BE2C (cell line): ENCODE results near the gene SYNGR1.
"Not testable (repeated sequence)": the region's sequence is repeated elsewhere in the genome, so short reads cannot be mapped to it uniquely, and the experiment has no call there.

Experiments
- DNase-seq: peaks from one replicate; pipeline ENCODE4 v3.0.0-alpha.2; 2020
- H3K27me3 ChIP-seq: fragments of 250-450 bp; sonication (Bioruptor Pico); 2 replicates; pipeline ENCODE4 v1.5.1; 2020; ENCODE audit warnings: mild to moderate bottlenecking
- H3K36me3 ChIP-seq: fragments of 250-450 bp; sonication (Bioruptor Pico); 2 replicates; pipeline ENCODE4 v1.5.1; 2020; ENCODE audit warnings: mild to moderate bottlenecking
- H3K4me1 ChIP-seq: fragments of 250-450 bp; sonication (Bioruptor Pico); 2 replicates; pipeline ENCODE4 v1.5.1; 2020
- H3K4me3 ChIP-seq: 2 replicates; pipeline ENCODE4 v1.5.1; 2011; ENCODE audit warnings: low read depth, low read length
- H3K9me3 ChIP-seq: fragments of 250-450 bp; sonication (Bioruptor Pico); 2 replicates; pipeline ENCODE4 v1.5.1; 2020
- TF ChIP-seq, protein P1 (sequence below): IDR thresholded peaks from 2 replicates; pipeline ENCODE4 v1.5.1; 2012; ENCODE audit warnings: mild to moderate bottlenecking, low read depth, low read length

Gene SYNGR1

GRCh38 chr22:39316440-39317083 is 33.2 kb upstream of the SYNGR1 start:
- no peaks in the 10 kb centered on the region for H3K9me3 ChIP-seq
- peak overlapping the region; percentile 100 for H3K4me3 ChIP-seq
- peak; percentile 87 for DNase-seq
- peaks cover 5% of the 10 kb centered on the region for H3K4me1 ChIP-seq
- TF ChIP-seq, protein P1, sequence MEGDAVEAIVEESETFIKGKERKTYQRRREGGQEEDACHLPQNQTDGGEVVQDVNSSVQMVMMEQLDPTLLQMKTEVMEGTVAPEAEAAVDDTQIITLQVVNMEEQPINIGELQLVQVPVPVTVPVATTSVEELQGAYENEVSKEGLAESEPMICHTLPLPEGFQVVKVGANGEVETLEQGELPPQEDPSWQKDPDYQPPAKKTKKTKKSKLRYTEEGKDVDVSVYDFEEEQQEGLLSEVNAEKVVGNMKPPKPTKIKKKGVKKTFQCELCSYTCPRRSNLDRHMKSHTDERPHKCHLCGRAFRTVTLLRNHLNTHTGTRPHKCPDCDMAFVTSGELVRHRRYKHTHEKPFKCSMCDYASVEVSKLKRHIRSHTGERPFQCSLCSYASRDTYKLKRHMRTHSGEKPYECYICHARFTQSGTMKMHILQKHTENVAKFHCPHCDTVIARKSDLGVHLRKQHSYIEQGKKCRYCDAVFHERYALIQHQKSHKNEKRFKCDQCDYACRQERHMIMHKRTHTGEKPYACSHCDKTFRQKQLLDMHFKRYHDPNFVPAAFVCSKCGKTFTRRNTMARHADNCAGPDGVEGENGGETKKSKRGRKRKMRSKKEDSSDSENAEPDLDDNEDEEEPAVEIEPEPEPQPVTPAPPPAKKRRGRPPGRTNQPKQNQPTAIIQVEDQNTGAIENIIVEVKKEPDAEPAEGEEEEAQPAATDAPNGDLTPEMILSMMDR, result peak; percentile 89
- H3K27me3 ChIP-seq, result no peaks in the 10 kb centered on the region
- peaks cover 76% of the 10 kb centered on the region for H3K36me3 ChIP-seq

DNA sequence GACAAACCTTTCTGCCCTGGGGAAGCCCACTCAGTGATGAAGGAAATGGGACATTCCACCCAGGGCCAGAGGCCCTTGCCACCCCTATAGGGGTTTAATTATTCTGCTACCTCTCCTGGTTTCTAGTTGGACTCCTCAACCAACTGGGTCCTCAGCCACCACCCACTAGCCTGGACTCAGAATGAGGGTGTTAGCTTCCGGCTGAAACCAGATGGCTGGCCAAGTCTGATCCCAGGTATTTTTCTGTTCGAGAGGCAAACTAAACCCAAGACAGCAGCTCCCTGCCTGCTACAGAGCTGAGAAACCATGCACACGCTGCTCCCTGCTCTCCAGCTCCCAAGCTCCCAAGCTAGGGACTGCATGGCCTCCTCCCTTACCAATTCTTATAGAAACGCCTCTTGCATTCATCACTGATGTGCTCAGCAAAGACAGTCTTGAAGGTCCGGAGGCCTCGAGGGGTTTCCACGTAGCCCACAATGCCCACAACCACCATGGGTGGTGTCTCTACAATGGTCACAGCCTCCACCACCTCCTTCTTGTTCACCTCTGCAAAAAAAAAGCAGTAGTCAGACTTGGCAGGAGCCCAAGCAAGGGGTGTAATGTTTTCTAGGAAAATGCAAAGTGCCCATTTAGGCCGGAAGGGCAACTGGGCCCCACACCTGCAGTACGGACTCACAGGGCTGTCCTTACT is 32.6 kb upstream of the SYNGR1 start:
- no peak for DNase-seq
- TF ChIP-seq, protein P1, result no peak
- Histone ChIP-seq H3K4me1 (peaks cover 5% of the 10 kb centered on the region), H3K4me3 (peak overlapping the region; percentile 100), H3K27me3 (no peaks in the 10 kb centered on the region), H3K9me3 (no peaks in the 10 kb centered on the region), H3K36me3 (peaks cover 70% of the 10 kb centered on the region)

GRCh38 chr22:39317775-39318506 is 31.9 kb upstream of the SYNGR1 start:
- no peak for DNase-seq
- Histone ChIP-seq H3K9me3 (no peaks in the 10 kb centered on the region), H3K27me3 (no peaks in the 10 kb centered on the region), H3K4me1 (peaks cover 5% of the 10 kb centered on the region), H3K36me3 (peaks cover 62% of the 10 kb centered on the region), H3K4me3 (peak overlapping the region; percentile 100)
- TF ChIP-seq, protein P1, result no peak

DNA sequence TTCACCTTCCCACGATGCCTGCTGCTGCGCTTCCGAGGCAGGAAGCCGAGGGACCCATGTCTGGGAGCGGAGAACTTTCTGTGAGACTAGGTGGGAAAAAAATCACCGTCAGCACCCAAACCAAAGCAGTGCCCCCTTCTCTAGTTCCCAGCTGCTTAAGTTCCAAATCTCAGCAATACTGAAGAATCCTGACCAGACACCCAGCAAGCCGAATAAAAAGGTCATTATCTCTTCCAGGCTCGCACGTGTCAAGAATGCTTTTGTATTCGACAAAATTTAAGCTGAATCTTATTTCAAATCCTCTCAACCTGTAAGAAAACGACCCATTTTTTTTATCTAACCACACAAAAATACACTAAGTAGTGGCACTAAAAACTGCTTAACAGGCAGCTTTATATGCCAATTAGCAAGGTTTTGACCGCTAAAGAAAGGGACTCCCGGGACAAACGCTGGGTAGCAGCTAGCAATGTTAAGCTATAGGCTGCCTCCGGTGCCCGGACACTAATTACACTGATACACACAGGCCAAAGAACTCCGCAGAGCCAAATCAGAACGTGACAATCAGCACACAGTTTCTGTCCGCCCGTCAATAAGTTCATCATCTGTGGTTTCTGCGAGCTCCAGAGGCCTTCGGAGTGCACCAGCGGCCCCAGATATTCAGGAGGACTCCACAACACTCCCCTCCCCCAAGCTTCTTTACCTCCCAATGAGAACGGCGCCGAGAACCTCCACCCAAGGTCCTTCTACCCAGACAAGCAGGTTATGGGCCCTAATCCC is 31.1 kb upstream of the SYNGR1 start:
- TF ChIP-seq, protein P1, result no peak
- no peak for DNase-seq
- H3K4me3 ChIP-seq, result peak overlapping the region; percentile 100
- peaks cover 55% of the 10 kb centered on the region for H3K36me3 ChIP-seq
- H3K9me3 ChIP-seq, result no peaks in the 10 kb centered on the region
- no peaks in the 10 kb centered on the region for H3K27me3 ChIP-seq
- peaks cover 5% of the 10 kb centered on the region for H3K4me1 ChIP-seq

DNA sequence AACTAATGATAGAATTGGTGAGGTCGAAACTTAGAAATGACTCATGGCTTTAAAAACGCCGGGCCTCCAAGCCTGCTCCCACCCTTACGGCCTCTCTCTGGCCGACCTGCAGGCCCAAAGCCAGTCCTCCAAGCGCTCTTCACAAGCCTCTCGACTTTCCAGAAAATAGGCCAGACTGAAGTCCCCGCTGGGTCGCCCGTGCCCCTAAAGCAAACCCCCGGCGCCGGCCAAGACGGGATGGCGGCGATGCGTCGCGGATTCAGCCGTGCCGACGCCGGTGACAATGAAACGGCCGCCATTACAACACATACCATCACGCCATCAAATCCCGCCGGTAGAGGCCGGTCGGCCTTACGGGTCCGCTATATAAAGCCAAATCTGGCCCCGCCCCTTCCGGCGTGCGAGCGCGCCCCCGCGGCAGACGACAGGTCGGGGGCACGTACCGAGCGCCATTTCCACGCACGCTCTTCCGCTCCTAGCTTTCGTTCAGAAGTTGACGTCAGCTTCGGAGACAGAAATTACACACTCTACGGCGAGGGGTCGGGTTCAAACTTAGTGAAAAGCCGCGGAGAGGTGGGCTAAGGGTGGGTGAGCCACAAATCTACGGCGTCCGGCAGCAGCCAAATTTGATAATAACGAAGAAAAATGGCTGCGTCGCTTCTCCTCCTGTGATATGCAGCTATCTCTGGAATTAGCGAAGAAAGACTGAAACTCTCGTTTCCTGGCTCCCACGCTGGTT is 30.3 kb upstream of the SYNGR1 start, which contains the start of gene RPL3:
Gene RPL3, minus strand, starts transcription at position 340 of the 739 bp plus-strand sequence. Its CDS starts 26 bp downstream, at position 314.
- Histone ChIP-seq H3K4me3 (peak within 1 kb of the TSS; percentile 100), H3K27me3 (no peaks in the 10 kb centered on the region), H3K36me3 (peaks cover 47% of the 10 kb centered on the region), H3K9me3 (no peaks in the 10 kb centered on the region), H3K4me1 (peaks cover 5% of the 10 kb centered on the region)
- DNase-seq, result peak; percentile 95
- TF ChIP-seq, protein P1, result no peak

- not testable (repeated sequence) for DNase-seq, H3K27me3 ChIP-seq, H3K4me1 ChIP-seq, H3K9me3 ChIP-seq
- H3K36me3 ChIP-seq, result peaks cover 36% of the 10 kb centered on the region
- H3K4me3 ChIP-seq, result peak overlapping the region; percentile 100
These were observed 29.2 kb upstream of the SYNGR1 start for GRCh38 chr22:39320616-39321029.
